Measurements from ENCODE around the gene IQCK. TPM values are rescaled to one million over a fixed set of nuclear protein-coding genes. Genes with fewer than 3 reads are reported as not detected.

Gene IQCK
- total RNA-seq, 2 experiments from 2014 or later: 0.66 to 0.82 TPM

DNA sequence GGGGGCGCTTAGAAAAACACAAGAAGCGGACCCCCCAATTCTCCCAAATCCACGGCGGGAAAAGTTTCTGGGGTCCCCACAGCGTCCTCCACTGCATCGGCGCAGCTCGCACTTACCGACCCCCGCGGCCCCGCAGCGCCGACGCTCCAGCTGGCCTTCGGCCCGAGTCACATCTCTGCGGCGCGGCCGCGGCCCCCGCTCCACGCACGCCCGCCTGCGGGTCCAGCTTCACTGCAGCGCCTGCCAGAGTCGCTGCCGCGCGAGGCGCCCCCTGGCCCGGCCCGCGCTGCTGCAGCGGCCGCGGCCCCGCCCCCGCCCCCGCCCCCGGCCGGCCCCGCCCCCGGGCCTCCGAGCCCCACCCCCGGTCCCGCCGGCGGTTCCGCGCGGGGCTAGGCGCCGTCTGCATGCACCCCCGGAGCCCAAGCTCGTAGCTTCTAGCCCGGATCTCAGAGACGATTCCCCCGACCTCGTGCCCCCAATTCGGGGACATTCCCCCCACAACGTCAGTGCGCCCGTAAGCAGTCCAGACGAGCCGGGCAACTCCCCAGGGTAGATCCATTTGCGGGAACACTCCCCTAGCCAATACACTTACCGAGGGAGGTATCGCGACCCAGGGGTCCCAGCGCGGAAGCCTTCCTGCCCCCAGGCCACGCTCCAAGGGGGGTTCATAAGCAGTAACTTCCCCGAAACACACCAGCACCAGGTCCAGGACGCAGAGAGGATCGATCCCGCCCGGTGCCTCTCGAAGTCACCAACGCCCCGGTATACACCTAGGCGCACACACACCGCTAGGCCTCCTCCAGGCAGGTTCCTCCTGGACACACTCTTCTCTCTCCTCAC, 166.8 kb downstream of the IQCK start, which contains the start of gene GPRC5B:
Gene GPRC5B (minus strand): TSS at position 238 of the 840 bp plus-strand sequence. CDS start 12,003 bp downstream, outside the sequence.
- DNase-seq (peak; percentile 43), ATAC-seq (peak; percentile 79)
- no peaks in the 10 kb centered on the region for H3K9me3 Mint-ChIP-seq (ENCODE audit: low read depth)
- no peak within 1 kb of the TSS for H3K27ac Mint-ChIP-seq
- H3K4me1 Mint-ChIP-seq: peaks cover 18% of the 10 kb centered on the region
- peak within 1 kb of the TSS; percentile 55 for H3K4me3 Mint-ChIP-seq
- CTCF ChIA-PET: interaction anchor here (0.9 to 5.3 kb wide), 4 partner anchors 166 to 498 kb away, joined by 3 to 78 read pairs (median 3); partner anchors contain the start of genes IQCK and KNOP1
- no peaks in the 10 kb centered on the region for H3K36me3 Mint-ChIP-seq
- H3K27me3 Mint-ChIP-seq: peaks cover 42% of the 10 kb centered on the region

DNA sequence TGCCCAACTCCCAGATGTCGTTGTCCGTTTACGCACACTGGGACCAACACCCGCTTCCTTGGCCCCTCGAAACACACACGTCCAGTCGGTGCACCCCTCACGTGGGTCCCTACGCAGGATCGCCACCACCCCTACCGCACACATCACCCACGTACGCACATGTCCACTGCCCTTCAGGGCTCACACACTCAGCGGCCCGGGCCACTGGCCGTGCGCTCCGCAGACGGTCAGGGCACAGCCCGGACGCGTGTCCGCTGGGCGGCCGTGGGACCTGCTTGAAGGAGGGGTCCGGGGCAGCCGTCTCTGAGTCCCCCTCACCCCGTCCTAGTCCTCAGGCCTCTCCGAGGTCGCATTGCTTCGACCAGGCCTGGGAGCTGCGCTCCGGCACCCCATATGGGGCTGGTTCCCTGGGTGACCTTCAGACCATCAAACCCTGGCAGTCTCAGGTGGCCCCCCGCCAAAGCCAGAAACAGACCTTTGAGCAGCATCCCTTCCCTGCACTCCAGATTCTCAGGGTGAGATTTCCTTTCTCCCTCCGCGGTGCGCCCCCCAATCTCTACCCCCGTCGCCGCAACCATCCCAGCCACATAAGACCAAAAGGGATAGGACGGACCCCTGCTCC, 167.5 kb downstream of the IQCK start:
- no peaks in the 10 kb centered on the region for H3K9me3 Mint-ChIP-seq (ENCODE audit: low read depth)
- DNase-seq (no peak), ATAC-seq (peak; percentile 9)
- peaks cover 42% of the 10 kb centered on the region for H3K27me3 Mint-ChIP-seq
- no peaks in the 10 kb centered on the region for H3K36me3 Mint-ChIP-seq
- H3K27ac Mint-ChIP-seq: no peak overlapping the region
- peak overlapping the region; percentile 55 for H3K4me3 Mint-ChIP-seq
- CTCF ChIA-PET: interaction anchor here (0.9 to 5.3 kb wide), 8 partner anchors 13 to 498 kb away, joined by 3 to 78 read pairs (median 4); partner anchors contain the start of gene VPS35L
- H3K4me1 Mint-ChIP-seq: peaks cover 18% of the 10 kb centered on the region

DNA sequence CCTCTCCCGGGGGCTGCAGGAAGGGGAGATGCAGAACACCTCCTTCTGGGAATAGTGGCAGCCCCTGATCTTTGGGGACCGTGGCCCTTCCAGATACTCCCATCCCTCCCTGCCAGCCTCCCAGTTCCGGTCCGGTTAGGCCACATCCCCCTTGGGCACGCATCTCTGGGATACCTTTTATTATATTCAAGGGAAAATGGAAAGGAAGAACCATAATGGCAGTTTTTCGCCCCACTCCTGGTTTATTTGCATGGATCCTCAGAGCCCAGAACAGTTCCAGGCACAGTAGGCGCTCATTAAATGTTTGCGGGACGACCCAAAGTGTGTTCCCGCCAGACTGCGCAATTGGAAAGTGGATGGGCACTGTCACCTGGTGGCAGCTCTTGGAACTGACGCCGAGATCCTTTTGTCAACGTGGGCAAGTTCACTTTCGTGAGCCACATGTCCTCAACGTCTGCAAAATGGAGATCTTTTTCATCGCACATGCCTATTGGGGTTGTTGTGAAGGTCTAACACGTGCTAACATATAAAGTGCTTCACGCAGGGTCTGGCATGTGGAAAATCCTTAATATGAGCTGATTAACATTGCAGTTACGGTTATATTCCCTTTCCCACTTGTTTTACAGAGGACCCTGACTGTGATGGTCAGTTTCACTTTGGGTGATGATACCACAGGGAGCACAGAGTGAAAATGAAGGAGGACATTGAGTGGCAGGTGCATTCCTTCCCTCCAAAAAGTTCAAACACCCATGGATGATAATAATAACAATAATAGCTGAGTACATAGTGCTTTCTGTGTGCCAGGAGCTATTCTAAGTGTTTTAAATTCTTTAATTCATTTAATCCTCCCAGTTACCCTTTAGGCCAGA, 168.2 kb downstream of the IQCK start:
- no peaks in the 10 kb centered on the region for H3K9me3 Mint-ChIP-seq (ENCODE audit: low read depth)
- ATAC-seq (peak; percentile 66), DNase-seq (peak; percentile 86)
- H3K36me3 Mint-ChIP-seq: no peaks in the 10 kb centered on the region
- H3K4me1 Mint-ChIP-seq: peaks cover 18% of the 10 kb centered on the region
- no peak overlapping the region for H3K27ac Mint-ChIP-seq
- peak overlapping the region; percentile 53 for H3K4me3 Mint-ChIP-seq
- H3K27me3 Mint-ChIP-seq: peaks cover 37% of the 10 kb centered on the region
- CTCF ChIA-PET: interaction anchor here (0.7 to 5.3 kb wide), 15 partner anchors 13 to 497 kb away, joined by 3 to 78 read pairs (median 4); partner anchors contain the start of gene VPS35L

DNA sequence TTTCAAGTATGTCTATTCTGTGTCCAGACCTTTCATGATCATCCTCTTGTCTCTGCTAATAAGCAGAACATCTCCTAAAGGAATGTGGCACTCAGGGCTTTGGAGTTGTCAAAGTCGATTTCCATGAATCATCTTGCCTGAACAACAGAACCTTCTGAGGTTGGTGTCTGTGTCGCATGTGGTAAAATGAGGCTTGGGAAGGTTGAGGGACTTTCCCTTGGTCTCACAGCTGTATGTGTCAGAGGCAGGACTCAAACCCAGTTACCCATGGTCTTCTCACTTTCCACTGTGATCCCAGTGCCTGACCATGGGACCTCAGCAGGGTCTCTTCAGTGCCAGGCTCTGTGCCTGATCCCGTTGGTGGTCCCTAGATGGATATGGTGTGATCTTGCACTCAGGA, 170.8 kb downstream of the IQCK start:
- Mint-ChIP-seq H3K4me1 (peaks cover 18% of the 10 kb centered on the region), H3K9me3 (ENCODE audit: low read depth) (no peaks in the 10 kb centered on the region), H3K27ac (no peak overlapping the region), H3K27me3 (peaks cover 18% of the 10 kb centered on the region), H3K36me3 (no peaks in the 10 kb centered on the region), H3K4me3 (no peak overlapping the region)
- ATAC-seq (no peak), DNase-seq (no peak)
- CTCF ChIA-PET: interaction anchor here (1.4 to 1.7 kb wide), 4 partner anchors 10 to 305 kb away, joined by 4 to 6 read pairs (median 6); no protein-coding TSS in a partner anchor

DNA sequence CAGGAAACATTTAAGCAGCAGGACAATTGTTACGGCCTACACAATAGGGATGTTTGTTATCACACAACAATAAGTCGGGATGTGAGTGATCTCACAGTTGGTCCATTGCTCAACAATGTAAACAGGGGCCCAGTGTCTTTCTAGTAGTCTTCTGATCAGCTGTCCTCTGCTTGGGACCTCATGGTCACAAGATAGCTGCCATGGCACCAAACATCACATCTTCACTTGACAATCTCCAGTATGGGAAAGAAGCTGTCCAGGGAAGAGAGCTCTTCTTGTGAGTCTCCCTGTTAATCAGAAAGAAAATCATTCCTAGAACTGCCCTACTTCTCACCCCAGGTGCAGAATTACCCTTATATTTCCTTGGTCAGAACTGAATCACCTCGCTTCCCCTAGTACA, 172.8 kb downstream of the IQCK start:
- no peak overlapping the region for H3K4me3 Mint-ChIP-seq
- peaks cover 7% of the 10 kb centered on the region for H3K27me3 Mint-ChIP-seq
- DNase-seq (no peak), ATAC-seq (no peak)
- no peak overlapping the region for H3K27ac Mint-ChIP-seq
- no peaks in the 10 kb centered on the region for H3K9me3 Mint-ChIP-seq (ENCODE audit: low read depth)
- peaks cover 7% of the 10 kb centered on the region for H3K4me1 Mint-ChIP-seq
- CTCF ChIA-PET: interaction anchor here (0.6 to 1.4 kb wide), 3 partner anchors 17 to 957 kb away, joined by 3 to 4 read pairs (median 3); no protein-coding TSS in a partner anchor
- H3K36me3 Mint-ChIP-seq: no peaks in the 10 kb centered on the region

DNA sequence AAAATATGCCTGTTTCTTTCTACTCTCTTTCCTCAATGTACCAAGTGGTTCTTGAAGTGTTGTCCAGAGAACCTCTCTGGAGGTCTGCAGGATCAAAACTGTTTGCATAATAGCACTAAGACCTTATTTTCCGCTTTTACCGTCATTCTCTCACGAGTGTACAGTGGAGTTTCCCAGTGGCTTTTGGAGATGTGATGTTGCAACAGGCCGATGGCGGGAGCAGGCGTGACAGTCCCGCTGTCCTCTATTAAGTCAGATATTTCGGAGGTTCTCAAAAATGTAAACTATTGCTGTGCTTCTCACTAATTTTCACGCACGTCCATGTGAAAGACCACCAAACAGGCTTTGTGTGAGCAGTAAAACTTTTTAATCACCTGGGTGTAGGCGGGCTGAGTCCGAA, 174.8 kb downstream of the IQCK start:
- H3K4me1 Mint-ChIP-seq: no peaks in the 10 kb centered on the region

DNA sequence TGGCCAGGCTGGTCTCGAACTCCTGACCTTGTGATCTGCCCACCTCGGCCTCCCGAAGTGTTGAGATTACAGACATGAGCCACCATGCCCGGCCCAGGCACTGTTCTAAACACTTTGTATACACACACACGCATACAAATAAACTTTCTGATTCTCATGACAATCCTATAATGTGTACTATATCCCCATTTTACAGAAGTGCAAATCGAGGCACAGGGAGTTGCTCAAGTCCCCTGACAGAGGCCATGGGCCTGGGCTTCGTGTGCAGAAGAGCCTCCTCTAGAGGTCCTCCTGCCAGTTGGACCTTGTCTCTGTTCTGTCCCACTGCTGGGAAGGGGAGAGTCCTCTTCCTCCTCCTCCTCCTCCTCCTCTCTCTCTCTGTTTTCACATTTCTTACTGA, 176.5 kb downstream of the IQCK start:
- ATAC-seq (no peak), DNase-seq (no peak)
- Mint-ChIP-seq H3K27me3 (peaks cover 7% of the 10 kb centered on the region), H3K4me1 (peaks cover 2% of the 10 kb centered on the region), H3K4me3 (no peak overlapping the region), H3K36me3 (no peaks in the 10 kb centered on the region), H3K9me3 (ENCODE audit: low read depth) (no peaks in the 10 kb centered on the region), H3K27ac (no peak overlapping the region)
- CTCF ChIA-PET: interaction anchor here (1.5 kb wide), 1 partner anchor 13 kb away, joined by 6 read pairs; no protein-coding TSS in a partner anchor

More for the DNA sequence above, 174.8 kb downstream of the IQCK start:
- Mint-ChIP-seq H3K27me3 (peaks cover 4% of the 10 kb centered on the region), H3K4me3 (no peak overlapping the region), H3K36me3 (no peaks in the 10 kb centered on the region), H3K9me3 (ENCODE audit: low read depth) (no peaks in the 10 kb centered on the region), H3K27ac (no peak overlapping the region)
- CTCF ChIA-PET: interaction anchor here (1.5 kb wide), 1 partner anchor 15 kb away, joined by 6 read pairs; no protein-coding TSS in a partner anchor
- DNase-seq (no peak), ATAC-seq (no peak)

DNA sequence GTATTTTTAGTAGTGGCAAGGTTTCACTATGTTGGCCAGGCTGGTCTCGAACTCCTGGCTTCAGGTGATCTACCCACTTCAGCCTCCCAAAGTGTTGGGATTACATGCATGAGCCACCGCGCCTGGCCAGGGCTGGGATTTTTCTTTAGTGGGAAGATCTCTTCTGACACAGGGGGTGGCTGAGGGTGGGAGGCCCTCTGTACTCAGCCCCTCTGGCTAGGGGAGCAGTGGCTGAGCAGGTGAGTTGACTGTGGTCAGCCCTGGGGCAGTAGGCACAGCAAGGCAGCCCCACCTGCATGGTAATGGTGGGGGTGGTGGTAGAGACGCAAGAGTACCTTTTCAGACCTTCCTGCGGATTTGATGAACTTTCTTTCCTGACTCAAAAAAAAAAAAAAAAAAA, 178.9 kb downstream of the IQCK start:
- ATAC-seq (no peak), DNase-seq (no peak)
- Mint-ChIP-seq H3K4me1 (peaks cover 2% of the 10 kb centered on the region), H3K27me3 (peaks cover 7% of the 10 kb centered on the region), H3K36me3 (no peaks in the 10 kb centered on the region), H3K9me3 (ENCODE audit: low read depth) (no peaks in the 10 kb centered on the region), H3K4me3 (no peak overlapping the region), H3K27ac (no peak overlapping the region)
- CTCF ChIA-PET: interaction anchor here (1.6 kb wide), 1 partner anchor 404 kb away, joined by 5 read pairs; no protein-coding TSS in a partner anchor

DNA sequence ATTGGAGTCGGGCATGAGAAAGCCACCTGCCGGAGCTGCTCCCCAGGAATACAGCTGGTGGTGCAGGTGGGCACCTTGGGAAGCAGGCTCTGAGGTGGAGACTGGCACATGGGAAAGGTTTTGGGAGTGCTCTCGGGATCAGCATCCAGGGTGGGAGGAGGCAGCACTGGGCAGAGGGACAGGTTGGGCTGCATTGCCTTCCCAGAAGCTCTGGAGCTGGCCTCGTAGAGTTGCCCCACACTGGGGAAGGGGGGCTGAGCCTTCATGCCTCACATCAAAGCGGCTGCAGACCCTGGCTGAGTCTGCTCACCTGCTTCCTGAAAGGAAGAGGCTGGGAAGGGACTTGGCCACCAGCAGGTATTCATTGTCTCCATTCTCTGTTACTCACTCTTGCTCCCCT, 180.1 kb downstream of the IQCK start:
- Mint-ChIP-seq H3K4me1 (peaks cover 2% of the 10 kb centered on the region), H3K27me3 (peaks cover 3% of the 10 kb centered on the region), H3K36me3 (no peaks in the 10 kb centered on the region), H3K27ac (no peak overlapping the region), H3K9me3 (ENCODE audit: low read depth) (no peaks in the 10 kb centered on the region), H3K4me3 (no peak overlapping the region)
- ATAC-seq (no peak), DNase-seq (no peak)
- CTCF ChIA-PET: interaction anchor here (0.7 to 3.0 kb wide), 9 partner anchors 9 to 487 kb away, joined by 3 to 16 read pairs (median 5); no protein-coding TSS in a partner anchor

DNA sequence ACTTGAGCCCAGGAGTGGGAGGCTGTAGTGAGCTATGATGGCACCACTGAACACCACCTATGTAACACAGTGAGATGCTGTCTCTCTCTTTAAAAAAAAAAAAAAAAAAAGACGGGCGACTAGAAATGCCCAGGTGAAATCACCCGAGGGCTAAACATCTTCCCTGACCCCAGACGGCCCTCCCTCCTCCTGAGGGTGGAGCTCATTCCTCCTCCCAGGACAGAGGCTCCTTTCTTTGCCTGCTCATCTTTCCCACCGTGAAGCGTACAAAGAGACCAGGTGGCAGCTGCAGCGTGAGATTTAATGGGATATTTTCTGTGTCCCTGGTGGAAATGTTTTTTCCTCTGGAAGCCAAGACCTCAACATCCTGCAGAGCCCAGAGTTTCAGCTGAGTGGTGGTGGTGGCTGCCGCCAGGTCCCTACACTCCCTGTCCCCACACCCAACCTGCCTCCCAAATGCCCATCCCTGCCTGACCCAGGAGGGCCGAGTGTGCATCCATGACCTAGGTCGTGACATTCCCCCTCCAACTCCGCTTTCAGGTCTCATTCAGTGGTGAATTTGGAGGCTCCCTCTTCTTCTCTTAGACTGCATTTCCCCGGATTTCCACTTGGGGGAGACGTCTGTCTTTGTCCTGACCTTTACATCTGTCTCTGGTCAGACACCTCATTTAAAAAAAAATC, 181.0 kb downstream of the IQCK start:
- peaks cover 3% of the 10 kb centered on the region for H3K27me3 Mint-ChIP-seq
- ATAC-seq (peak; percentile 55), DNase-seq (peak; percentile 51)
- H3K27ac Mint-ChIP-seq: no peak overlapping the region
- H3K4me1 Mint-ChIP-seq: peaks cover 2% of the 10 kb centered on the region
- no peaks in the 10 kb centered on the region for H3K9me3 Mint-ChIP-seq (ENCODE audit: low read depth)
- H3K4me3 Mint-ChIP-seq: no peak overlapping the region
- CTCF ChIA-PET: interaction anchor here (0.7 to 3.0 kb wide), 12 partner anchors 8 to 490 kb away, joined by 3 to 16 read pairs (median 4); no protein-coding TSS in a partner anchor
- no peaks in the 10 kb centered on the region for H3K36me3 Mint-ChIP-seq

DNA sequence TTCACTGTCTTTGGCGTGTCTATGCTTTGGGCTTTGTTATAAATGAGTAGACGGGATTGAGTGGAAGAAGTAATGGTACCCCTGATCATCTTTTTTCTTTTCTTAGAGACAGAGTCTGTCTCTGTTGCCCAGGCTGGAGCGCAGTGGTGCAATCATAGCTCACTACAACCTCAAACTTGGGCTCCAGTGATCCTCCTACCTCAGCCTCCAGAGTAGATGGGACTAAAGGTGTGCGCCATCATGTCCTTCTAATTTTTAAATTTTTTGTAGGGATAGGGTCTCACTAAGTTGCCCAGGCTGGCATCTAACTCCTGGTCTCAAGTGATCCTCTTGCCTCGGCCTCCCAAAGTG, 181.5 kb downstream of the IQCK start:
- Mint-ChIP-seq H3K4me1 (peaks cover 2% of the 10 kb centered on the region), H3K27ac (no peak overlapping the region), H3K4me3 (no peak overlapping the region), H3K27me3 (peaks cover 3% of the 10 kb centered on the region), H3K36me3 (no peaks in the 10 kb centered on the region), H3K9me3 (ENCODE audit: low read depth) (no peaks in the 10 kb centered on the region)
- CTCF ChIA-PET: interaction anchor here (1.0 to 3.0 kb wide), 7 partner anchors 8 to 486 kb away, joined by 3 to 16 read pairs (median 7); no protein-coding TSS in a partner anchor
- ATAC-seq (no peak), DNase-seq (no peak)

DNA sequence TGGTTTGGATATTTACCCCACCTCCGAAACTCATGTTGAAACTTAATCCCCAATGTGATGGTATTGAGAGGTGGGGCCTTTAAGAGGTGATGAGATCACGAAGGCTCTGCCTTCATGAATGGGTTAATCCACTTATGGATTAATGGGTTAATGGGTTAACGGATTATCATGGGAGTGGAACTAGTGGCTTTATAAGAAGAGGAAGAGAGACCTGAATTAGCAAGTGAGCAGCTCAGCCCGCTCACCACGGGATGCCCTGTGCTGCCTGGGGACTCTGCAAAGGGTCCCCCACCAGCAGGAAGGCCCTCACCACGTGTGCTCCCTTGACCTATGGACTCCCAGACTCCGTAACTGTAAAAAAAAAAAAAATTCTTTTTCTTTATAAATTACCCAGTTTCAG, 183.1 kb downstream of the IQCK start:
- Mint-ChIP-seq H3K4me1 (peaks cover 2% of the 10 kb centered on the region), H3K36me3 (no peaks in the 10 kb centered on the region)
- no peak for ATAC-seq

More for the DNA sequence above, 183.1 kb downstream of the IQCK start:
- DNase-seq: no peak
- CTCF ChIA-PET: interaction anchor here (1.3 to 3.0 kb wide), 2 partner anchors 400 to 483 kb away, joined by 3 to 16 read pairs; no protein-coding TSS in a partner anchor
- Mint-ChIP-seq H3K27me3 (peaks cover 3% of the 10 kb centered on the region), H3K9me3 (ENCODE audit: low read depth) (no peaks in the 10 kb centered on the region), H3K27ac (no peak overlapping the region), H3K4me3 (no peak overlapping the region)
